T-helper 2 cell treated with Interferon-gamma antibody and Interleukin-4, amounts not matched to agents 100 ng/mL and 5 ng/mL, for 36 hours (primary cell): ENCODE data around the gene TFIP11. TPM values are rescaled to one million over a fixed set of nuclear protein-coding genes. Genes with fewer than 3 reads are reported as not detected.
"Not testable (repeated sequence)": the region's sequence is repeated elsewhere in the genome, so short reads cannot be mapped to it uniquely, and the experiment has no call there.

Source experiments
- intact Hi-C: fragments of 100-400 bp; cut with micrococcal nuclease; formaldehyde crosslinking; loops from one replicate; pipeline ENCODE4 v1.15.1; 2023
- total RNA-seq: library from RNA; stranded (reverse); gene quantifications from 2 replicates; pipeline ENCODE4 v1.2.3, GENCODE V29; 2022

Gene TFIP11
- total RNA-seq, 1 donor from 2014 or later, result 53.8 TPM

DNA sequence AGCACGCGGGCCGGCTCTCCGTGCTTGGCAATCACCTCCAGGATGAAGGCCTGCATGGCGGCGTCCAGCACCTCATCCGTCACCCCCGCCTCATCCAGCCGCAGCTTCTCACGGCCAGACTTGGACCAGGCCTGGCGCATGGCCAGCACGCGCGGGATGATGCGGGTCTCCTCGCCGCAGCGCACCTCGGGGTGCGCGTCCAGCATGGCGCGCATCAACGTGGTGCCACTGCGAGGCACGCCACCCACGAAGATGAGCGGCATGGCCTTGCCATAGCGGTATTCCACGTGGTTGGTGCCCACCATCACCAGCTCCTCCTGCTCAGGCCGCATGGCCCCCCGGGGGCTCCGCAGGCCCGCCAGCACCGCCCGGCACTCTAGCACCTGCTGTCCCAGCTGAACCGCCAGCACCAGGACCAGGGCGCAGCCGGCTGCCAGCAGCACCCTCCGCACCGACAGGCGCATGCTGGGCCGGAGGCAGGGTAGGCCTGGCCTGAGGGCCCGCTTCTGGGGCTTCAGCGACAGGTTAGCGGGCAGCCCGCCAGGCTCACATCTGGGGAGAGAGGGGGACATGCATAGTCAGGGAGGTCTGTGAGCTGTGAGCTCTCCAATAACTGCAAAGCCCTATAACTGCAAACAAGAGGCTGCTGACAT is 29.0 kb upstream of the TFIP11 start:
- intact Hi-C loops, result no loop called here

GRCh38 chr22:26540119-26540518 is 27.8 kb upstream of the TFIP11 start:
- intact Hi-C loops, result no loop called here

GRCh38 chr22:26536762-26537134 is 24.5 kb upstream of the TFIP11 start:
- intact Hi-C loops, result no loop called here

- intact Hi-C loops, result no loop called here
Measured at GRCh38 chr22:26536056-26536761, 23.9 kb upstream of the TFIP11 start.

DNA sequence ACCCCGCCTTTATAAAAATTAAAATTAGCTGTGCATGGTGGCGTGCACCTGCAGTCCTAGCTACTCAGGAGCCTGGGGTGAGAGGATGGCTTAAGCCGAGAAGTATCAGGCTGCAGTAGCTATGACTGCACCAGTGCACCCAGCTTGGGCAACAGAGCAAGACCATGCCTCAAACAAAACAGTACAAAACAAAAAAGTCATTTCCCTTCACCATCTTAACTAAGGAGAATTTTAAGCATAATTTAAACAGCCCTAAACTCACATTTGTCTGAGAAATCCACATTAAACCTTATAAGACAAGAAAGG is 23.3 kb upstream of the TFIP11 start:
- intact Hi-C loops, result no loop called here

DNA sequence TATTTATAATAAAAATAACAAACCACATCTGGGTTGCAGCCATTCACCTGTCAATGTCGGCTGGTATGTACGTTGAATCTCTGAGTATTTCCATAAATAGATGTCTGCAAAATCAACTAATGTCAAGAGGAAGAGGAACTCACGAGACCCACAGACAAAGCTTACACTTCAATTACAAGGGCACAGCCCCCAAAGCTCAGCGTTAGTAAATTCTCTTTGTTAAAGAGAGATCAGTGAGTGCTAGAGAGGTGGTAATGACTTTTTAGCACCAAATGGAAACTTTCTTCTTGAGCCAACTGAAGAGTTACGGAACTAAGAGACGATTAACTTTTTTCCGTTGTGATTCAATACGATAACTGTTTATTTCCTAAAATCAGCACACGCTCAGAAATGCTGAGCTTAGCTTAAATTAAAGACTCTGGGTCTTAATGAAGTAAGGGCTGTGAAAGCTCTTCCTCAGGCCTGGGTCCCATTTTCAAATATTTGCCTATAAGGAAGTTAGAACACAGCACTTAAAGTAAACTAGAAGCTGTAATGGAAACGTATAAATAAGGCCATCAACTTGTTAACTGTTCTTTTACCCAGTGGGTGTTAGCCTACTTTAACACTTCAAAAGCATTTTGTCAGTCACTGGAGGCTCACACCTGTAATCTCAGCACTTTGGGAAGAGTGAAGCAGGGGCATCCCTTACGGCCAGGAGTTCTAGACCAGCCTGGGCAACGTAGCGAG is 22.8 kb upstream of the TFIP11 start:
- intact Hi-C loops, result no loop called here

DNA sequence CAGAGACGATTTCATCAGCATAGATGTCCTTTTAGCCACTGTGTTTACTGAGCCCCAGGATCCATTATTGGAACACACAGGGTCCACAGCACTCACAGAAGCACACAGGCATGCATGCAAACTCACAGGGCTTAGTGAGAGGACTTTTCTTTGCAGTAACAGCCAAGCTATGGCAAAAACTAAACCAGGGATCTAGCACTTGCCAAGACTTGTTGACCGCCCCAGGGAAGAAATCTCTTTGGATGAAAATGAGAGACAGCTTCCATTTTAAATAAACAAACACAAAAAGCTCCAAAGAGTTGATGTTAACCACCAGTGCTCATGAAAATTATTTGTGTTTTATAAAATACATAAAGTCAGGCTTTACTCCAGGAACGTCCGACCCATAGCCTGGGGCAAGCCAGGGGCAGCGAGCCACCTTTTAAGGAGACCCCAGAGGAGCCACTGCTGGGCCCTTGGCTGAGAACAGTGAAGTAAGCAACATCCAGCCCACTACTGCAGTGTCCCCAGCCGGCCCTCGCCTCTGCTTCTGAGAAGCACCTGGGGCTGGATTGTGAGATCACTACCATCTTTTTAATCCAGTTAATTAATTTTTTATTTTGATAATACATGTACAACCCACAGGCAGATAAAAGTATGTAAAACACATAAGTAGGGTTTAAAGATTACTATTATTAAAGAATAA is 22.0 kb upstream of the TFIP11 start:
- intact Hi-C loops, result no loop called here

GRCh38 chr22:26529345-26529744 is 17.1 kb upstream of the TFIP11 start:
- intact Hi-C loops, result no loop called here

GRCh38 chr22:26528518-26528917 is 16.2 kb upstream of the TFIP11 start:
- intact Hi-C loops, result not testable (repeated sequence)

GRCh38 chr22:26527574-26528465 is 15.5 kb upstream of the TFIP11 start:
- intact Hi-C loops, result no loop called here

DNA sequence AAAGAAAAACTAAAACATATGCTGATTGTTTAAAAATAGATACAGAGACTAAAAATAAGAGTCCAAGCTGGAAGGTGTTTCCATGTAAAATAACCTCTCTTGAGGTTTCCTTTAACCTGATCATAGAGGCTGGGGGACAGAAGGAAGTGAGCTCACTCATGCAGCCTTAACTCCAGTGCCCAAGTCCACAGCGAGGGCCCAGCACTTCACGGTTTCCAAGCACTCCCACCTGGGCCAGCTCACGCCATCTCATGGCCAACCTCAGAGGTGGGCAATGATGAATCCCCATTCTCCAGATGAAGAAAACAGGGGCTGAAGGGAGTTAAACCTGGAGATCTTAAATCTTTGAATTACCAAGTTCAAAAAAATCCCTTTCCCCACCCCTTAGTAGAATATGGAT is 14.9 kb upstream of the TFIP11 start:
- intact Hi-C loops, result no loop called here

GRCh38 chr22:26525946-26526564 is 13.8 kb upstream of the TFIP11 start:
- intact Hi-C loops, result no loop called here

DNA sequence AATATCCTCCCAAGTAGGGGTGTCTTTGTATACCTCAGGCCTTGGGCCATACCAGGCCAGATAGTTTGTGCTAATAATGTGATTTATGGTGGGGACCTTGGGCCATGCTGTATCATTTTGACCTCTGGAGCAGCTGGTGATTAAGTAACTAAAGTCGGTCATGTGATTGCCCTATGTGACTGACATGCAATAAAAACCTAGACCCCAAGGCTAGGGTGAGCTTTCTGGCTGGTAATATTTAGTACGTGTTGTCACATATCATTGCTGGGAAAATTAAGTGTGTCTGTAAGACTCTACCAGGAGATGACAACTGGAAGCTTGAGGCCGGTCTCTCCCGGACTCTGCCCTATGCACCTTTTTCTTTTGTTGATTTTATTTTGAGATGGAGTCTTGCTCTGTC is 12.6 kb upstream of the TFIP11 start:
- intact Hi-C loops, result no loop called here

- intact Hi-C loops, result no loop called here
Measured at GRCh38 chr22:26522592-26522991, 10.3 kb upstream of the TFIP11 start.

DNA sequence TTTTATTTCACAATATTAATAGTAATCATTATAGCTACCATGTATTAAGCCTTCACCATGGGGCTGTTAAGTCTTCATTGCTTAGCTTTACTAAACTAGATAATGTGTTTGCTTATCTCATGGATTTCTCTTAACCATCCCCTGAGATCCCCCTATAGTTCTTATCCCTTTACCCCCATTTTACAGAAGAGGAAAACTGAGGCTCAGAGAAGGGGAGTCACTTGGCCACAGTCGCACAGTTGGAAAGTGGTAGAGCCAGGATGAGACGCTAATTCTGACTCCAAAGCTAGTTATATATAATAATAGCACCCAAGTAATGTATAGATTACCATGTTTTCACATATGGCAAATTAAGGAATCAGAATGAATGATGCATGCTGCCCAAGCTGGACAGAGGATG is 9.7 kb upstream of the TFIP11 start:
- intact Hi-C loops, result no loop called here

GRCh38 chr22:26517429-26517828 is 5.2 kb upstream of the TFIP11 start:
- intact Hi-C loops, result no loop called here

DNA sequence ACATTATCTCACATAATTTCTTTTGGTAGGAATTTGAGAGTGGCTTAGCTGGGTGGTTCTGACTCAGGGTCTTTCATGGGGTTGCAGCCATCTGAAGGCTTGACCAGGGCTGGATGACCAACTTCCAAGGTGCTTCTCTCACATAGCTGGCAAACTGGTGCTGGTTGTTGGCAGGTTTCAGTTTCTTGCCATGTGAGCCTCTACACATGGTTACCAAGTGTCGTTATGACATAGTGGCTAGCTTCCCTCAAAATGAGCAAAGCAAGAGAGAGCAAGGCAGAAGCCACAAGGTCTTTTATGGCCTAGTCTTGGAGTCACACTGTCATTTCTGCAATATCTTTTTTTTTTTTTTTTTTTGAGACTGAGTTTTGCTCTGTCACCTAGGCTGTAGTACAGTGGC is 4.2 kb upstream of the TFIP11 start:
- intact Hi-C loops, result no loop called here

- intact Hi-C loops, result no loop called here
Measured at GRCh38 chr22:26515931-26516330, 3.7 kb upstream of the TFIP11 start.

DNA sequence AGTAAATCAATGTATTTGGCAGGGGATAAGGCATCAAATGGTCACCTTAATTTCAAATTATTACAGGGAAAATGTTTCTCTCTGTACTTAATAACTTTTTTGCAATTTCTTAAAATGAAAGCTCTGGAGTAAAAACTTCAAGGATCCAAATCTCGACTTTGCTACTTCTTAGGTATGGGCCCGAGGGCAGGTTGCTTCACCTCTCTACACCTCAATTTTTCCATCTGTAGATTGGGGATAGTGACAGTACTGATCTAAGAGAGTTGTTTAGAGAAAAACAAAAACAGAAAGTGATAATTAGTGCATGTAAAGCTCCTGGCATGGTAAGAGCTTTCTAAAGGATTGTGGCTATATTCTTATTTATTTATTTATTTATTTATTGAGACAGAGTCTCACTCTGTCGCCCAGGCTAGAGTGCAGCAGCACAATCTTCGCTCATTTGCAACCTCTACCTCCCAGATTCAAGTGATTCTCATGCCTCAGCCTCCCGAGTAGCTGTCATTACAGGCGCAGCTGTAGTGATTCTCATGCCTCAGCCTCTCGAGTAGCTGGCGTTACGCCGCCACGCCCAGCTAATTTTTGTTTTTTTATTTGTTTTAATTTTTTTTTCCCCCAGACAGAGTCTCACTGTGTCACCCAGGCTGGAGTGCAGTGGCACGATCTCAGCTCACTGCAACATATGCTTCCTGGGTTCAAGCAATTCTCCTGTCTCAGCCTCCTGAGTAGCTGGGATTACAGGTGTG is 2.3 kb upstream of the TFIP11 start:
- intact Hi-C loops, result loop anchor here (5.0 kb wide), 1 partner anchor 78 kb away; the partner anchor contains the start of gene TPST2

DNA sequence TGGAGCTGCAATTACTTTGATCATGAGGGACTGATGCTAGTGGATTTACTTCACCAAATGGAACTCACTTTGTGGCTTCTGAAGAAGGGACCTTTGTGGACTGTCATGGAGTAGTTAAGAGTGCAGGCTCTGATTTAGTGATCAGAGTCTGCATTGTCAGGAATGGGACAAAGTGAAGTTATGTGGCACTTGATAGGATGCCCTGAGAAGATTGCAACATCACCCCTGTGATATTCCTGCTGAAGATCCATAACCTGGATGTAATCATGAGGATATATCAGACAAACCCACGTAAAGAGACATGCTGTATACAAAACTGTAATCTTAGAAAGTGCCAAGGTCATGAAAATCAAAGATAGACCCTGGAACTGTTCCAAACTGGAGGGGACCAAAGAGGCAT is 1.6 kb upstream of the TFIP11 start:
- intact Hi-C loops, result loop anchor here (5.0 kb wide), 1 partner anchor 78 kb away; the partner anchor contains the start of gene TPST2
